ENCODE data around the gene POLR1C.

POLR1C gene

GRCh38 chr6:43516367-43516696 lies 557 bp upstream of the POLR1C start:
- TF ChIP-seq SUZ12 (IDR thresholded peaks at IDR 0.05) (no peak), TARDBP (IDR thresholded peaks at IDR 0.05) (no peak), HDGF (IDR thresholded peaks at IDR 0.05; ENCODE audit: borderline replicate concordance) (no peak), L3MBTL2 (conservative IDR thresholded peaks at IDR 0.05) (no peak), ELF4 (IDR thresholded peaks at IDR 0.05) (no peak), FOXK2 (IDR thresholded peaks at IDR 0.05) (no peak), NFRKB (IDR thresholded peaks at IDR 0.05) (no peak)
- ChIA-PET CTCF (interaction anchor here (1.2 to 1.3 kb wide), 2 partner anchors 9 to 10 kb away, joined by 3 read pairs; no protein-coding TSS in a partner anchor), POLR2A (interaction anchor here (0.9 to 2.3 kb wide), 11 partner anchors 8 to 270 kb away, joined by 3 to 13 read pairs (median 5); partner anchors contain the start of genes POLH, TJAP1 and XPO5)
- DNase-seq (ENCODE audit: extremely low spot score), result no peak

GRCh38 chr6:43517505-43518357 lies 842 bp downstream of the POLR1C start:
- TF ChIP-seq SUZ12 (IDR thresholded peaks at IDR 0.05), result no peak
- TF ChIP-seq TARDBP (IDR thresholded peaks at IDR 0.05), result no peak
- TF ChIP-seq L3MBTL2 (conservative IDR thresholded peaks at IDR 0.05), result no peak
- no peak for TF ChIP-seq BHLHE40 (IDR thresholded peaks at IDR 0.05; ENCODE audit: borderline replicate concordance)
- TF ChIP-seq ZNF384 (IDR thresholded peaks at IDR 0.05), result no peak
- no peak for TF ChIP-seq FOXK2 (IDR thresholded peaks at IDR 0.05)
- no peak for TF ChIP-seq PKNOX1 (IDR thresholded peaks at IDR 0.05)
- TF ChIP-seq FOXA1 (IDR thresholded peaks at IDR 0.05), result no peak
- no peak for TF ChIP-seq NFRKB (IDR thresholded peaks at IDR 0.05)
- TF ChIP-seq HDGF (IDR thresholded peaks at IDR 0.05; ENCODE audit: borderline replicate concordance), result no peak
- TF ChIP-seq ELF4 (IDR thresholded peaks at IDR 0.05), result no peak
- no peak for TF ChIP-seq FOXM1 (IDR thresholded peaks at IDR 0.05; ENCODE audit: borderline replicate concordance)
- TF ChIP-seq CTBP1 (IDR thresholded peaks at IDR 0.05; ENCODE audit: borderline replicate concordance), result no peak
- TF ChIP-seq ARNT (IDR thresholded peaks at IDR 0.05), result no peak
- no peak for TF ChIP-seq SP1 (IDR thresholded peaks at IDR 0.05)
- TF ChIP-seq LEF1 (IDR thresholded peaks at IDR 0.05; ENCODE audit: borderline replicate concordance), result no peak
- ChIA-PET POLR2A (interaction anchor here (1.0 to 2.3 kb wide), 10 partner anchors 8 to 271 kb away, joined by 3 to 13 read pairs (median 5); partner anchors contain the start of genes TJAP1 and ZNF318), CTCF (no interaction called here)
- DNase-seq (ENCODE audit: extremely low spot score), result no peak

- ChIA-PET POLR2A (interaction anchor here (1.0 to 1.2 kb wide), 2 partner anchors 12 to 110 kb away, joined by 4 read pairs; no protein-coding TSS in a partner anchor), CTCF (interaction anchor here (1.4 kb wide), 1 partner anchor 12 kb away, joined by 3 read pairs; no protein-coding TSS in a partner anchor)
- no peak for TF ChIP-seq CTBP1 (IDR thresholded peaks at IDR 0.05; ENCODE audit: borderline replicate concordance)
- TF ChIP-seq LEF1 (IDR thresholded peaks at IDR 0.05; ENCODE audit: borderline replicate concordance), result no peak
- no peak for TF ChIP-seq ARNT (IDR thresholded peaks at IDR 0.05)
- TF ChIP-seq HDGF (IDR thresholded peaks at IDR 0.05; ENCODE audit: borderline replicate concordance), result no peak
- no peak for TF ChIP-seq SP1 (IDR thresholded peaks at IDR 0.05)
- TF ChIP-seq NFRKB (IDR thresholded peaks at IDR 0.05), result no peak
- no peak for TF ChIP-seq FOXM1 (IDR thresholded peaks at IDR 0.05; ENCODE audit: borderline replicate concordance)
- no peak for TF ChIP-seq SUZ12 (IDR thresholded peaks at IDR 0.05)
- no peak for TF ChIP-seq L3MBTL2 (conservative IDR thresholded peaks at IDR 0.05)
- no peak for TF ChIP-seq FOXK2 (IDR thresholded peaks at IDR 0.05)
- no peak for TF ChIP-seq ZNF384 (IDR thresholded peaks at IDR 0.05)
- TF ChIP-seq PKNOX1 (IDR thresholded peaks at IDR 0.05), result no peak
- no peak for TF ChIP-seq TARDBP (IDR thresholded peaks at IDR 0.05)
- no peak for TF ChIP-seq BHLHE40 (IDR thresholded peaks at IDR 0.05; ENCODE audit: borderline replicate concordance)
- TF ChIP-seq FOXA1 (IDR thresholded peaks at IDR 0.05), result no peak
- TF ChIP-seq ELF4 (IDR thresholded peaks at IDR 0.05), result no peak
Observed at GRCh38 chr6:43520097-43520496, 3.2 kb downstream of the POLR1C start.

GRCh38 chr6:43521836-43522235 lies 4.9 kb downstream of the POLR1C start:
- TF ChIP-seq BHLHE40 (IDR thresholded peaks at IDR 0.05; ENCODE audit: borderline replicate concordance), result no peak
- no peak for TF ChIP-seq CTBP1 (IDR thresholded peaks at IDR 0.05; ENCODE audit: borderline replicate concordance)
- TF ChIP-seq PKNOX1 (IDR thresholded peaks at IDR 0.05), result no peak
- no peak for TF ChIP-seq FOXM1 (IDR thresholded peaks at IDR 0.05; ENCODE audit: borderline replicate concordance)
- no peak for TF ChIP-seq FOXA1 (IDR thresholded peaks at IDR 0.05)
- CTCF ChIA-PET, result no interaction called here
- POLR2A ChIA-PET, result interaction anchor here (1.4 kb wide), 1 partner anchor 10 kb away, joined by 3 read pairs; no protein-coding TSS in a partner anchor
- no peak for DNase-seq (ENCODE audit: extremely low spot score)

More at GRCh38 chr6:43520097-43520496, 3.2 kb downstream of the POLR1C start:
- no peak for DNase-seq (ENCODE audit: extremely low spot score)

GRCh38 chr6:43522547-43523261 lies 5.8 kb downstream of the POLR1C start:
- no peak for DNase-seq (ENCODE audit: extremely low spot score)
- ChIA-PET CTCF (no interaction called here), POLR2A (interaction anchor here (1.4 kb wide), 1 partner anchor 11 kb away, joined by 3 read pairs; no protein-coding TSS in a partner anchor)
- TF ChIP-seq TARDBP (IDR thresholded peaks at IDR 0.05), result no peak
- no peak for TF ChIP-seq SUZ12 (IDR thresholded peaks at IDR 0.05)
- TF ChIP-seq HDGF (IDR thresholded peaks at IDR 0.05; ENCODE audit: borderline replicate concordance), result no peak
- no peak for TF ChIP-seq ZNF384 (IDR thresholded peaks at IDR 0.05)
- no peak for TF ChIP-seq FOXK2 (IDR thresholded peaks at IDR 0.05)
- TF ChIP-seq CTBP1 (IDR thresholded peaks at IDR 0.05; ENCODE audit: borderline replicate concordance), result no peak
- no peak for TF ChIP-seq FOXM1 (IDR thresholded peaks at IDR 0.05; ENCODE audit: borderline replicate concordance)
- TF ChIP-seq LEF1 (IDR thresholded peaks at IDR 0.05; ENCODE audit: borderline replicate concordance), result no peak
- no peak for TF ChIP-seq NFRKB (IDR thresholded peaks at IDR 0.05)
- no peak for TF ChIP-seq ARNT (IDR thresholded peaks at IDR 0.05)
- TF ChIP-seq PKNOX1 (IDR thresholded peaks at IDR 0.05), result no peak
- TF ChIP-seq BHLHE40 (IDR thresholded peaks at IDR 0.05; ENCODE audit: borderline replicate concordance), result no peak
- TF ChIP-seq L3MBTL2 (conservative IDR thresholded peaks at IDR 0.05), result no peak
- no peak for TF ChIP-seq SP1 (IDR thresholded peaks at IDR 0.05)
- no peak for TF ChIP-seq FOXA1 (IDR thresholded peaks at IDR 0.05)
